HG03439 (cell line): ENCODE results near the gene MED12L.

Source experiments
- ATAC-seq: cut with Tn5 transposase; IDR thresholded peaks from one replicate; pipeline ENCODE4 v1.9.1; 2021; ENCODE audit warnings: mild to moderate bottlenecking, moderate library complexity; ENCODE audit not compliant: unreplicated experiment

The MED12L gene

DNA sequence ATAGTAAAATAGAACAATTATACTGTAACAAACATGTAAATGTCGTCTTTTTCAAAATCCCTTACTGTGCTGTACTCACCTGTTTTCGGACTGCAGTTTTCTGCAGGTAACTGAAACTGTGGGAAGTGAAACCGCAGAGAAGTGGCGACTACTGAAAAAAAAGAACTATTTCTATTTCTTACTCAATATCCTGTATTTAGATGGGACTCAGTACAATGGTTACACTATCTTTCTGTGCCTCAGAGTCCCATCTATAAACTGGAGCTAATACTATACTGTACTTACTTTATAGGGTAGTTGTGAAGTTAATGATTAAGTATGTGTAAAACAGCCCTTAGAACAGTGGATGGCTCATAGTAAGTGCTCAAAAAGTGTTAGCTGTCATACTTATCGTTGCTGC, 313.4 kb downstream of the MED12L start:
- ATAC-seq, result no peak

DNA sequence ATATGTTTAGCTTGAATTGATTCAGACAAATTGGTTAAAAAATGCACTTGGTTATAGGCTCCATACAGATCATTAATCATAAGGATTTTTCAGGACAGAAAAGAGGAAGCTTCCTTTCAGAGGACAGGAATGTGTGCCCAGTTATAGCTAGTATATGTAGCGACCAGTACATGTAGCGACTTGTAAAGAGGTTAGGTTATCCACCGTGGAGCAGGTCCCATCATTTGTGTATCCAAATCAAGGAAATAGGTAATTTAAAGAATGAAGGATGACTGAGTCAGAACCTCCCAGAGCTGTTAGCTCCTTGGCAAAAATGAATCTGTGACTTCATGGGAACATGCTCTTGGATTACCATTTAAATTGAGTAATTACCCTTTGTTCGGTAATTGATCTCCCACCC, 314.9 kb downstream of the MED12L start:
- ATAC-seq, result no peak

- no peak for ATAC-seq
These were observed 316.9 kb downstream of the MED12L start for GRCh38 chr3:151402349-151402748.

DNA sequence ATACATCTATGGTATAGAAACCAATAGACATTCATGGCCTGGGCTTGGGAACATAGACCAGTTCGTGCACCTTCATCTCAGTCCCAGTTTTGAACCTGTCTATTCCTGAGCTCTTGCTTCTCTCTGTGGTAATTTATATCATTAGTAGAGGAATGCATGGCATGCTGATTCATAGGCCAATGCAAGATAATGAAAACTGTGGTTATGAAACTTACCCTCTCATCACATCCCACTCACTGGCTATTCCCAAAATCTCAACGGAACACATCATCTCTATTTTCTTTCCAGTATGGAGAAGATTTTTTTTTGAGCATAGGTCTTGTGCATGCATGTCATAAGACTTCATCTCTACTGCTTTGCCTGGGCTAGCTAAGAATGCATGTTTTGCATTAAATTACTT, 317.8 kb downstream of the MED12L start:
- no peak for ATAC-seq

- no peak for ATAC-seq
These were observed 318.9 kb downstream of the MED12L start for GRCh38 chr3:151404316-151404715.

DNA sequence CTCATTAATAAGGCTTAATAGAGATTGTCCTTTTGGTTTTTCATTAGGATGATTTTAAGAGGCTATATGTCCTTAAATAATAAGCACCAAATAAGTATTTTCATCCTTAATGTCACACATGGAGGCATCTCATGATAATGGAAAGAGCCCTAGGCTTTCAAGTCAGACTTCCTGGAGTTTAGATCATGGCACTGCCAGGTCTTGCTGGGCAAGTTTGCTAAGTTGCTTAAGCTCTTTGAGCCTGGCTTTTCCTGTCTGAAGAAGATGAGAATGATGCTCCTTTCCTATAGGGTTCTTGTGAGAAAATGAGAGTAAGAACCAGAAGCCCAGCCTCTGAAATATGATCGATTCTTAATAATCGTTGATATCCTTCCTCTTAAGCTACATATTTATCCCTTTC, 322.5 kb downstream of the MED12L start:
- ATAC-seq, result no peak

- no peak for ATAC-seq
These were observed 325.6 kb downstream of the MED12L start for GRCh38 chr3:151410891-151411559.

DNA sequence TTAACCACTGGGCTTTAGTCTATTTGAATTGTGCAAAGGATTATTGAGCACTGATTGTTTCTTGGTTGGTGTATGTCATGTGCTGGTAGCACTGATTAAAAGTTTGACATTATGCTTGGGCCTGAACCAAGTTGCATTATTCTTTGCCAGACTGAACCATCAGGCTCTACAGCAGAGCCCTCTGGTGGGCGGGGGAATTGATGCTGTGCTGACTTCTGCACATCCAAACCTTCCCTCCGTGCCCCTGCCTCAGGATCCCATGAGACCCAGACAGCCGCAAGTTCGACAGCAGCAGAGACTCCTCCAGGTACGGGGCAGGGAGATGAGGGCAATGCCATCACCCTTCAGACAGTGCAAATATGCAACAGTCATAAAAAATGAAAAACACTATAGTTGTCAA, 327.5 kb downstream of the MED12L start:
- no peak for ATAC-seq

DNA sequence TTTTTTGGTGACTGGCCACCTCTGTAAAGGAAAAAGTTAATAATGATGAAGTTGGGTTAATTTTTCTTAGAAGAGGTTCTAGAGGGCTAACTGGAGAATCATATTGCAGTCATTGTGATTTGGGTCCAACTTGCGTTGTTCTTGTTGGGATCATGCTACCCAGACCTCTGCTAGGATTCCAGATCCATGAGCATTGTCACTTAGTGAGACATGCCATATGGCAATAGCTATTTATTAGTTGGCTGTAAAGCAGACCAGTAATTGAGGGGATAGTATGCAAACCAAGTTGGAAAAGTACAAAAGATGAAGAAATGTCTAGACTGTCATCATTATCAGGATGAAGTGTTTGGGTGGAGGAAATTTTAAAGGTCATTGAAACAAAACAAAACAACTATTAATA, 329.8 kb downstream of the MED12L start:
- no peak for ATAC-seq

GRCh38 chr3:151419806-151420205, 334.3 kb downstream of the MED12L start:
- no peak for ATAC-seq

DNA sequence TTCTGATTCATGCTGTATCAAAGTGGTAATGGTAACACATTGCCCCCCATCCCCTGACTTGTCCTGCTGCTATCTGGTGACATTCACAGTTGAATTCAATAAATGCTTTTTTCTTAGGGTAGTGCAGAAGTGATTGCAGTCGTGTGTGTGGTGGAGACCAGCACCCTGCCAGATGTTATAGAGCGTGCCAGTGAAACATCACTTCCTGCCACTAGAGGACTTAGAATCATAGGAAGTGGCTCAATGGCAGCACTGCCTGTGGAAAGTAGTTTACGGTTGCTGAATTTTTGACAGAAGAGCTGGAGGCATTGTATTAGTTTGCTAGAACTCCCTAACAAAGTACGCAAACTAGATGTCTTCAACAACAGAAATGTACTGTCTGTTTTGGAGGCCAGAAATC, 336.5 kb downstream of the MED12L start:
- ATAC-seq, result no peak

GRCh38 chr3:151423091-151423490, 337.6 kb downstream of the MED12L start:
- no peak for ATAC-seq

GRCh38 chr3:151425627-151426340, 340.3 kb downstream of the MED12L start:
- ATAC-seq, result no peak

DNA sequence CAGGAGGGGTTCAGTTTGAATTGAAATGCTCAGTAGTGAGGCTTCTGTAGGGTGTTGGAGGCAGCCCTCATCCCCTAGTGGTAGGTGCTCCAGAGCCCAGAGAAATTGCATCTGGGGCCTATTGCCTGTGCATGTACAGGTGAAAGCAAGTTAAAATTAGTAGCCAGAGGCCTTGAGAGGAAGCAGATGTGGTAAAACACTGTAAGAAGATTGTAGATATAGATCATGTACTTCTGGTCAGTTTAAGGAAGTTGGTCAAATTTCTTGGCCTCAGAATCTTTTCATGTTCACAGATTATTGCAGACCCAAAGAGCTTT, 340.8 kb downstream of the MED12L start:
- ATAC-seq, result no peak

- ATAC-seq, result no peak
These were observed 342.9 kb downstream of the MED12L start for GRCh38 chr3:151428386-151428785.

DNA sequence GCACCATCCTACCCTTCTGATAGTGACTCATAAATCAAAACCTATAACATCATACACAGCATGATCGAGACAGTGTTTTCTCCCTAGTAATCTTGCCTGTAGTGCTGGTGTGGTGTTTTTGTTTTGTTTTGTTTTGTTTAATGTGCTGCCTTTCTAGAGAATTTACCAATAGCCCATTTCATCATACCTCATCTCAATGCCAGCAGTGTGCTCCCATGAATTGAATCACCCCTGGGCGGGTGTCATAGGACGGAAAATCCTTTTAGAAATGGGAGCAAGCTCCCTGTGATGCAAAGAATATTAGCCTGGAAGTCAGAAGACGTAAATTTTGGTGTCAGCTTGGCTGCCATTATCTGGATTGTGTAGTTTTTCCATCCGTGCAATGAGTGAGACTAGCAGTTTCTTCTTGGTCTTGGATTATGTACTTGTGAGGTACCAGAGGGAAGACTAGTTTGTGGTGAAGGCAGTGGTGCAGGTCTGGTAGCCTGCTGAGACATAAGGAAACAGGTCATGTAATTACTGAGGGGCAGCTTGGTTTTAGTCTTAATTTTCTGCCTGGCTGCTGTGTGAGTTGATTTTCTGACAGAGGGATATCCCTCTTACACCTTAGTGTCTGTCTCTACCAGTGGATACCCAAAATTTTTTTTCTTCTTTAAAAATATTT, 345.5 kb downstream of the MED12L start:
- ATAC-seq, result no peak

DNA sequence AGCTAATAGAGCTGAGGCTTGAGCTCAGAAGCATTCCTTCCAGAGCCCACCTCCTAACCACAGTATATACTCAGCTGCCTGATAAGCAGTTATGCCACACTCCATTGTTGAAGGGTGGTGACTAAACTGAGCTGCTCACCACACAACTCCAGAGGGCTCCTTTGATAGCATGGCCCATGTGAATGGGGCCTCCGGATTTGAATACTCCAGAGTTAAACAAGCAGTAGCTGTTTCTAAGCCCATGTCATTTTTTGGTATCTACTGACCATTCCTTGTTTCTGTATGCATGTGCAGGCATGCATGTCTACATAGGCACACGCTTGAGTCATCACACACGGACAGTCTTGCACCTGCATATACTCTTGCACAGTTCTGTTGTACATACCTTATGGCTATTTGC, 346.5 kb downstream of the MED12L start:
- ATAC-seq, result no peak

DNA sequence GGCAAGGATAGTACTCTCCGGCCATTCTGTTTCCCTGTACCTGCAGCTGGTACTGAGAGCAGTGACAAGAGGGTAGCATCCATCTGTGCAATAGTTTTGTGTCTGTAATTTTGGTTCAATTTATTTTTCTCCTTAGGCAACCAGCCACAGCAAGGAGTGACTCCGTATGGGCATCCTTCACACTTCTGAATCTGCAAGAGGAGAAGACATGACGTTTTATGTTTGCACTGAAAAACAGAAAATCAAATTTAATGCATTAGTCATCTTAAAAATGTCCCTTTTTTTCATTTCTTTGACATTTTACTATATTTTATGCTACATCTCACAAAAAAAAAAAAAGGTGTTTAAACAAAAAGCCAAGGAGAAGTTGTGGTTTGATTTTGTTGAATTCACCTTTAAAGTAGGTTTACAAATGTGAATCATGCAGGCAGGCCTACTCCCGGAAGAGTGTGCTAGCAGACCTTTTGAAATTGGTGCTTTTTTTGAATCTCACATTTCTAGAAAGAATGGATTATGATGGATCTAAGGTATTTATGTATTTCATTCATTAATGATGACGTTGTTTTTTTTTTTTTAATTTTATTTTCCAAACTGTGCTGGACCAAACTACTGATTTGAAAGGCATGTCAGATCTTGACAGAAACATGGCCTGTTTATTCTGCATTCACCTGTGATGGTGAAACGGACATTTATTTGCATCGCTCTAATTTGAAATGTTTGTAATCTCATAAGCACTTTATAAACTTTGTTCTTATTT, 347.3 kb downstream of the MED12L start:
- no peak for ATAC-seq

GRCh38 chr3:151434151-151434890, 348.9 kb downstream of the MED12L start:
- no peak for ATAC-seq

- no peak for ATAC-seq
These were observed 351.4 kb downstream of the MED12L start for GRCh38 chr3:151436675-151437446.
